ENCODE results near the gene TELO2. TPM values are rescaled to one million over a fixed set of nuclear protein-coding genes. Genes with fewer than 3 reads are reported as not detected.

Gene TELO2
- total RNA-seq, 4 donors from 2014 or later, result 17.0 to 29.3 (median 21.4) TPM

DNA sequence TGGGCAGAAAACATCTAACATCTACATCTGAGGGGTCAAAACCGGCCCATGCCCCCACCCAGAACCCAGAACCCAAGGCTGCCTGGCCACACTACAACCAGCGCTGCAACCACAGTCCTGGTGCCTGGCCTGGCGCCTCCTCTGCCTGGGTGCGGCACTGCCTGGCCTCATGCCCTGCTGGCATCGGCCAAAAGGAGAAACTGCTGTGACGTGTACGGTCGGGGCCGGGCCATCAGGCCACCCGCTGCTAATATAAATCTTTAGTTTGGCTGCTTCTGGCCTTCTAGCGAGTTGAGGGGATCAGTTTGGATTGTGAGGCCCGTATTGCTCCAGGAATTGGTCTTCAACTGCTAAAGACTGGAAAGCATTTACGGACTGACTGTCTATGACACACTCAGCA, 63.1 kb downstream of the TELO2 start:
- Histone ChIP-seq H3K36me3 (peaks cover 3 to 95% (median 24%) of the 10 kb centered on the region in 3 donors), H3K9me3 (no peaks in the 10 kb centered on the region), H3K27me3 (no peaks in the 10 kb centered on the region), H3K27ac (peak overlapping the region in 2 of 4 donors; percentile 14 to 45), H3K4me3 (no peak overlapping the region), H3K4me1 (peaks cover 0 to 53% (median 16%) of the 10 kb centered on the region in 3 donors)
- TF ChIP-seq POLR2A (IDR thresholded peaks at IDR 0.05), result no peak
- TF ChIP-seq, protein P1, sequence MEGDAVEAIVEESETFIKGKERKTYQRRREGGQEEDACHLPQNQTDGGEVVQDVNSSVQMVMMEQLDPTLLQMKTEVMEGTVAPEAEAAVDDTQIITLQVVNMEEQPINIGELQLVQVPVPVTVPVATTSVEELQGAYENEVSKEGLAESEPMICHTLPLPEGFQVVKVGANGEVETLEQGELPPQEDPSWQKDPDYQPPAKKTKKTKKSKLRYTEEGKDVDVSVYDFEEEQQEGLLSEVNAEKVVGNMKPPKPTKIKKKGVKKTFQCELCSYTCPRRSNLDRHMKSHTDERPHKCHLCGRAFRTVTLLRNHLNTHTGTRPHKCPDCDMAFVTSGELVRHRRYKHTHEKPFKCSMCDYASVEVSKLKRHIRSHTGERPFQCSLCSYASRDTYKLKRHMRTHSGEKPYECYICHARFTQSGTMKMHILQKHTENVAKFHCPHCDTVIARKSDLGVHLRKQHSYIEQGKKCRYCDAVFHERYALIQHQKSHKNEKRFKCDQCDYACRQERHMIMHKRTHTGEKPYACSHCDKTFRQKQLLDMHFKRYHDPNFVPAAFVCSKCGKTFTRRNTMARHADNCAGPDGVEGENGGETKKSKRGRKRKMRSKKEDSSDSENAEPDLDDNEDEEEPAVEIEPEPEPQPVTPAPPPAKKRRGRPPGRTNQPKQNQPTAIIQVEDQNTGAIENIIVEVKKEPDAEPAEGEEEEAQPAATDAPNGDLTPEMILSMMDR (IDR thresholded peaks at IDR 0.05), result peak in 4 of 6 experiments; percentile 6 to 49 (median 20)
- WGBS, 2 donors, result 57 to 70% methylated on average over 10 to 11 of the region's 13 CpGs
- intact Hi-C loops (cut with DNase I), result no loop called here
- DNase-seq, result no peak

DNA sequence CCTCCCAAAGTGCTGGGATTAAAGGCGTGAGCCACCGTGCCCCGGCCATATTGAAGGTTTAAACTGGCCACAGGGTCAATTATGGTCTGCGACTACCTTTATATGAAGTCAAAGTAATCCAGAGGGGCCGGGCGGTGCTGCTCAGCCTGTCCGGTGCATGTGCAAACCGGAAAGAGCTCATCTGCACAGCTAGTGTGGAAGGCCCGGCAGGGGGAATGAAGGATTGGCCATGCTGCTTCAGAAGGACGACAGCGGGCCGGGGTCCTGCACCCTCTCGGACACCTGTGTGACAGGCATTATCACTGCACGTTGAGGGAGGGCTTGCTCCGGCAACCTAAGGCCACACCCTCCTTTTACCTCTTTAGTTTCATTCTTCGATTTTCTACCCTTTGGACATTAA, 63.9 kb downstream of the TELO2 start:
- H3K36me3 ChIP-seq, result peaks cover 3 to 95% (median 24%) of the 10 kb centered on the region in 3 donors

DNA sequence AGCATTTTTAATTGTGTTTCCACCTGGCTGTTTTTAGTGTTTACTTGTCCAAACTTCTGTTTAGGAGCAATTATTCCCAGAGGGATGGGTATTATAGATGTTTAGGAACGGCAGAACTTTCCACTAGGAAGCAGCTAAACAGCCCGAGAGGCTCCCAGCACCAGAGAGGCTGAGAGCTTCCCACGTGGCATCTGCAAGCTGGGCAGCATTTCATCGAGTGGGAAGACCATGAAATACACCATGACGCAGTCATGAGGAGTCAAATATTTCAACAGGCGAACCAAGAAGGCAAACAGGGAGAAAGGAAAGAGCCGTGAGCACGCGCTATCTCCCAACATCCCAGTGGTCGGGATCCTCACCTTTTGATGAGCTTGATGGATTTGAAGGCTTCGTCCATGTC, 64.4 kb downstream of the TELO2 start:
- no peak for DNase-seq
- Histone ChIP-seq H3K4me1 (peaks cover 0 to 52% (median 16%) of the 10 kb centered on the region in 3 donors), H3K9me3 (no peaks in the 10 kb centered on the region), H3K4me3 (no peak overlapping the region), H3K27ac (no peak overlapping the region), H3K36me3 (peaks cover 3 to 95% (median 24%) of the 10 kb centered on the region in 3 donors), H3K27me3 (no peaks in the 10 kb centered on the region)
- intact Hi-C loops (cut with DNase I), result no loop called here
- TF ChIP-seq POLR2A (IDR thresholded peaks at IDR 0.05), result no peak
- TF ChIP-seq, protein P1 (IDR thresholded peaks at IDR 0.05), result no peak
- WGBS, 2 donors, result 85 to 93% methylated on average over 10 to 11 of the region's 11 CpGs

More for the DNA sequence above, 63.9 kb downstream of the TELO2 start:
- Histone ChIP-seq H3K4me1 (peaks cover 0 to 52% (median 16%) of the 10 kb centered on the region in 3 donors), H3K27ac (no peak overlapping the region), H3K27me3 (no peaks in the 10 kb centered on the region), H3K4me3 (no peak overlapping the region), H3K9me3 (no peaks in the 10 kb centered on the region)
- intact Hi-C loops (cut with DNase I), result no loop called here
- WGBS, 2 donors, result 83 to 98% methylated on average over 8 to 13 of the region's 16 CpGs
- no peak for DNase-seq
- TF ChIP-seq, protein P1 (IDR thresholded peaks at IDR 0.05), result no peak
- no peak for TF ChIP-seq POLR2A (IDR thresholded peaks at IDR 0.05)

DNA sequence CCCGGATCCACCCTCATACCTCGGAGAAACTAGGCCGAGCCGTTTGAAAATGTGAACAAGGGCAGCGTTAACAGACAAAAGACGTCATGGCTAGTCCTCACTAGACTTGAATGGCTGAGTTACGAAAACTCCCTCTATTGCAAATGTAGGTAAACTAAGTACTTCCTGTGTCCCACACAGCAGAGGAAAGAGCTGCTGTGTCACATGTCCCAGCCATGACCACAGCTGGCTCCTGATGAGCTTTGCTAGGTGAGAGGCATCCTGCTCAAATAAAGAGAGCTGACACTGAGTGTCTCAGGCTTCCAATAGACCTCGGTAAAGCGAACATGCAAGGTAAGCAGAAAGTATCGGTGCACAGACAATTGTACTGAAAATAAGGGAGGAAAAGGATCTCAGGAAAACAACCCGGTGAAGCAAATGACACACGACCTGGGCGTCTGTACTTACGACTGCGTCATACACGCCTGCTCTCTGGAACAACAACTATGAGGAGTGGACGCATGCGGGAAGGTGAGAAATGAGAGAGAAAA, 66.4 kb downstream of the TELO2 start:
- no peaks in the 10 kb centered on the region for H3K9me3 ChIP-seq
- H3K4me1 ChIP-seq, result peaks cover 0 to 36% (median 8%) of the 10 kb centered on the region in 3 donors
- TF ChIP-seq POLR2A (IDR thresholded peaks at IDR 0.05), result no peak
- TF ChIP-seq, protein P1 (IDR thresholded peaks at IDR 0.05), result no peak
- peaks cover 3 to 92% (median 24%) of the 10 kb centered on the region in 3 donors for H3K36me3 ChIP-seq
- intact Hi-C loops (cut with DNase I), result no loop called here
- WGBS, 2 donors, result 84 to 88% methylated on average over 15 to 18 of the region's 18 CpGs
- H3K27me3 ChIP-seq, result no peaks in the 10 kb centered on the region
- no peak for DNase-seq
- peak overlapping the region in 1 of 4 donors; percentile 9 for H3K27ac ChIP-seq
- H3K4me3 ChIP-seq, result no peak overlapping the region

Other genes with a start within 250 kb of the TELO2 start
- gene TPSD1, start 237.3 kb upstream of the TELO2 start, total RNA-seq, result 1 to 10 TPM in 1 of 4 donors, under 1 TPM in 1, not detected in 2; 0.91 to 5.9 TPM
- gene UBE2I, start 183.7 kb upstream of the TELO2 start, total RNA-seq, result 10 to 100 TPM; 31.8 to 88.1 (median 76.3) TPM
- 1 to 10 TPM in 2 of 4 donors, under 1 TPM in 2; 0.68 to 2.7 (median 1.00) TPM for gene BAIAP3, start 159.7 kb upstream of the TELO2 start, total RNA-seq
- 10 to 100 TPM; 57.6 to 87.4 (median 70.5) TPM for gene TSR3, start 141.5 kb upstream of the TELO2 start, total RNA-seq
- gene GNPTG, start 141.4 kb upstream of the TELO2 start, total RNA-seq, result 10 to 100 TPM; 21.6 to 46.9 (median 37.8) TPM
- gene UNKL, start 78.7 kb upstream of the TELO2 start, total RNA-seq, result 10 to 100 TPM in 2 of 4 donors, 1 to 10 TPM in 2; 5.9 to 17.2 (median 10.6) TPM
- 10 to 100 TPM; 14.7 to 22.6 (median 19.7) TPM for gene UQCC4, start 72.6 kb upstream of the TELO2 start, total RNA-seq
- gene PERCC1, start 62.3 kb upstream of the TELO2 start, total RNA-seq, result not detected
- under 1 TPM in 1 of 4 donors, not detected in 3; 0.95 TPM for gene CCDC154, start 48.8 kb upstream of the TELO2 start, total RNA-seq
- gene CLCN7, start 18.3 kb upstream of the TELO2 start, total RNA-seq, result 10 to 100 TPM; 21.5 to 41.2 (median 33.6) TPM
- not detected for gene PTX4, start 4.4 kb upstream of the TELO2 start, total RNA-seq
- 10 to 100 TPM in 1 of 4 donors, 1 to 10 TPM in 3; 4.3 to 32.4 (median 7.9) TPM for gene TMEM204, start 40.3 kb downstream of the TELO2 start, total RNA-seq
- 10 to 100 TPM in 1 of 4 donors, 1 to 10 TPM in 3; 3.7 to 12.0 (median 6.8) TPM for gene IFT140, start 118.7 kb downstream of the TELO2 start, total RNA-seq
- 1 to 10 TPM; 5.2 to 9.9 (median 8.0) TPM for gene CRAMP1, start 119.0 kb downstream of the TELO2 start, total RNA-seq
- gene JPT2, start 184.9 kb downstream of the TELO2 start, total RNA-seq, result 10 to 100 TPM; 45.6 to 68.0 (median 48.6) TPM
- gene MAPK8IP3, start 212.8 kb downstream of the TELO2 start, total RNA-seq, result 10 to 100 TPM in 3 of 4 donors, 1 to 10 TPM in 1; 8.6 to 37.6 (median 24.7) TPM

Data from esophagus squamous epithelium (tissue), 5 donors.